Fibroblast of villous mesenchyme (primary cell): ENCODE results near the gene CLEC2L. TPM values are rescaled to one million over a fixed set of nuclear protein-coding genes. Genes with fewer than 3 reads are reported as not detected.

Experiments used
- DNase-seq: peaks from one replicate; pipeline ENCODE4 v3.0.0-alpha.2; 2010; ENCODE audit warnings: low read depth
- H3K4me3 ChIP-seq: 2 replicates; pipeline ENCODE4 v1.5.1; 2011; ENCODE audit warnings: low read depth, mild to moderate bottlenecking, low read length
- total RNA-seq: library from RNA; depleted of rRNA; stranded (reverse); fragments of >200 nt; gene quantifications from 2 replicates; pipeline ENCODE4 v1.2.3, GENCODE V29; 2012
- TF ChIP-seq, protein P1 (sequence below): IDR thresholded peaks from 2 replicates; pipeline ENCODE4 v1.5.1; 2012; ENCODE audit warnings: low read depth, mild to moderate bottlenecking, low read length; ENCODE audit not compliant: insufficient read depth

The CLEC2L gene
- total RNA-seq, 1 donor, result not detected

DNA sequence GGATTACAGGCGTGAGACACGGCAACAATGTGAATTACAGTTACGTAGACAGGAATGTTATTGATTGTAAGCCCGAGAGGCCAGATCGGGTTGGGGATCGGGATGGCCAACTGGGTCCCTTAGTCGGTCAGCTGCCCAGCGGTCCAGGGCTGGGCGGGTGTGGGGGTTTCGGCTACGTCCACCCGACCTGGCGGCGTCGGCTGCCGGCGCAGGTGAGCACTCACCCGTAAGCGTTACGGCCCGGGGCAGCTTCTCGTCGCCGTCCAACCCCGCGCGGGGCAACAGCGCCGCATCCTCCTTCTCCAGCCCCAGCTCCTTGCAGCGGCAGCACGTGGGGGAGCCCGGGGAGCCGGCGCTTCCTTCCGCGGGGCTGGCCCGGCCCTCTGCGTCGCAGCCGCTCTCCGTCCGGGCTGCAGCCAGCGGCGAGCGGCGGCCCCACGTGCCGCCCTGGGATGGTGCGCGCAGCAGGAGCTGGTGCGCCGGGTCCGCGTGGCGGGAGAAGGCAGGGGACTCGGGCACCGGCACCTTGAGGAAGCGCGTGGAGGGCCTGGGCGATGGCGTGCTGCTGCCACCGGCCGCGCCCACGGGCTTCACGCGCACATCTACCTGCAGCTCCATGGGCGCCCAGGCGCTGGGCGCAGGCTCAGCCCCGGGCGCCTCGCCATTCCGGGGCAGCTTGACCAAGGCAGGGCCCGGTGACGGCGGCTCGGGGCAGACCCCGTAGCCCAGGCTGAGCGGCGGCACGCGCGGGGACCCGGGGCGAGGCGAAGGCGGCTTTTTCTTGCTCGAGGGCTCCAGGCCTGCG, 40.6 kb upstream of the CLEC2L start:
- DNase-seq, result peak; percentile 10
- TF ChIP-seq, protein P1, sequence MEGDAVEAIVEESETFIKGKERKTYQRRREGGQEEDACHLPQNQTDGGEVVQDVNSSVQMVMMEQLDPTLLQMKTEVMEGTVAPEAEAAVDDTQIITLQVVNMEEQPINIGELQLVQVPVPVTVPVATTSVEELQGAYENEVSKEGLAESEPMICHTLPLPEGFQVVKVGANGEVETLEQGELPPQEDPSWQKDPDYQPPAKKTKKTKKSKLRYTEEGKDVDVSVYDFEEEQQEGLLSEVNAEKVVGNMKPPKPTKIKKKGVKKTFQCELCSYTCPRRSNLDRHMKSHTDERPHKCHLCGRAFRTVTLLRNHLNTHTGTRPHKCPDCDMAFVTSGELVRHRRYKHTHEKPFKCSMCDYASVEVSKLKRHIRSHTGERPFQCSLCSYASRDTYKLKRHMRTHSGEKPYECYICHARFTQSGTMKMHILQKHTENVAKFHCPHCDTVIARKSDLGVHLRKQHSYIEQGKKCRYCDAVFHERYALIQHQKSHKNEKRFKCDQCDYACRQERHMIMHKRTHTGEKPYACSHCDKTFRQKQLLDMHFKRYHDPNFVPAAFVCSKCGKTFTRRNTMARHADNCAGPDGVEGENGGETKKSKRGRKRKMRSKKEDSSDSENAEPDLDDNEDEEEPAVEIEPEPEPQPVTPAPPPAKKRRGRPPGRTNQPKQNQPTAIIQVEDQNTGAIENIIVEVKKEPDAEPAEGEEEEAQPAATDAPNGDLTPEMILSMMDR, result no peak
- H3K4me3 ChIP-seq, result peak overlapping the region; percentile 38

DNA sequence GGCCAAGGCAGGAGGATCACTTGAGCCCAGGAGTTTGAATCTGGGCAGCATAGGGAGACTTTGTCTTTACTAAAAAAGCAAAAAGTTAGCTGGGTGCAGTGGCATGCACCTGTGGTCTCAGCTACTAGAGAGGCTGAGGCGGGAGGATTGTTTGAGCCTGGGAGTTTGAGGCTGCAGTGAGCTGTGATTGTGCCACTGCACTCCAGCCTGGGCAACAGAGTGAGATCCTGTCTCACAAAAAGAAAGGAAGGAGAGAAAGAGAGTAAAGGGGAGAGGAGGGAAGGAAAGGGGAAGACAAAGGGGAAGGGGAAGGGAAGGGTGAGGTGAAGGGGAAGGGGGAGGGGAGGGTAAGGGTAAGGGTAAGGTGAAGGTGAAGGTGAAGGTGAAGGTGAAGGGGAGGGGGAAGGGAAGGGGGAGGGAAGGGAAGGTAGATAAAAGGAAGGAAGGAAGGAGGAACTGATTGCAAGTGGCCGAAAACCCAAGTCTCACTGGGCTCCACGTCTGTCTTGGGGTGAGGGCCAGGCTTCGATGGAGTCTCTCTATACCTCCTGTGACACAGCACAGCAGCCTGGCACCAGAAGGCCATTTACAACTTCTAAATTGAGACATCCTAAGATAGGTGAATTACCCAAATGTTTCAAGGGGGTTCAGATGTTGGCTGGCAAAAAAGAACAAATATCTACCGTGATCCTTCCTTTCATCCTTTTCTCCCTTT, 36.0 kb upstream of the CLEC2L start:
- no peak overlapping the region for H3K4me3 ChIP-seq
- DNase-seq, result no peak
- TF ChIP-seq, protein P1, result no peak

DNA sequence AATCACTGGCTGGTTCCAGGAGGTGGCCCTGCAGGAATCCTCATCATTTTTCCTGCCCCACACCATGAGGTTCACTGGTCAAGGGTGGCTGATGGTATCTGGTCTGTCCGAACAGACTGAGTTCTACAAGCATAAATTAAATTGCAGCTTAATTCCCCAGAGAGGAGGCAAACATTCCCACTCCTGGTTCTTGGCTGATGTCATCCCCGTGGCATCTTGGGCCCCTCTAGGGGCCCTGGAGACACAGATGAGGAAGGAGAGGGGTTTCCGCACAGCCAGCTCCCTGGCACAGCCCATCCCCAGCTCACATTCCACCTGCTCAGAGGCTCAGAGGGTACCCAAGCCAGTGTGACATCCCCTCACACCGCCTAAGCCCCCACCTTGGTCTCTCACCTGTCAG, 34.7 kb upstream of the CLEC2L start:
- TF ChIP-seq, protein P1, result no peak
- DNase-seq, result no peak

DNA sequence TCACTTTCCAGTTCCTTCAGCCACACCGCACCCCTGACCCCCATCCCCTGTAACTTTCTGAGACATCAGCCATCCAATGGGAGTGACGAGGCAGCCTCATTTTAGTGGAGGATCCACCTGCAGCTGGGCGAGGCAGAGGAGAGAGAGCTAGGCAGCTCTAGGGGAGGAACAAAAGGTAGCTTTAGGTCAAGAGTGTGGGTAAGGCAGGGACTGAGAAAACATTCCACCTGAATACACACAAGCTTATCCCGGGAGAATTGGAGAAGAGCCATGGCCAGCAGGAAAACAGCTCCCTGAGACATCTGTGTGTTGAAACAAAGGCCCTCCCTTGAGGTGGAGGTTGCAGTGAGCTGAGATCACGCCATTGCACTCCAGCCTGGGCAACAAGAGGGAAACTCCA, 33.4 kb upstream of the CLEC2L start:
- TF ChIP-seq, protein P1, result no peak
- DNase-seq, result no peak

More for the DNA sequence above, 34.7 kb upstream of the CLEC2L start:
- no peak overlapping the region for H3K4me3 ChIP-seq

DNA sequence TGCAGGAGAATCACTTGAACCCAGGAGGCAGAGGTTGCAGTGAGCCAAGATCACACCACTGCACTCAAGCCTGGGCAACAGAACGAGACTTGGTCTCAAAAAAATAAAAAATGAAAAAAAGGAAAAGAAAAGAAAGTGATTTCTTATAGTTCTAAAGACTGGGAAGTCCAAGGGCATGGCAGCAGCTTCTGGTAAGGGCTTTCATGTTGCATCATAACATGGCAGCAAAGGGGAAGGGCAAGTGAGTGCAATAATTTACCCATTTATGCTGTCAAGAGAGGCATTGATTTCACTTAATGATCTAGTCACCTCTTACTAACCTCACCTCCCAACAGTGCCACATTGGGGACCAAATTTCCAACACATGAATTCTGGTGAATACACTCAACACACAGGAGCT, 31.2 kb upstream of the CLEC2L start:
- TF ChIP-seq, protein P1, result no peak
- H3K4me3 ChIP-seq, result no peak overlapping the region
- no peak for DNase-seq

More for the DNA sequence above, 33.4 kb upstream of the CLEC2L start:
- no peak overlapping the region for H3K4me3 ChIP-seq

DNA sequence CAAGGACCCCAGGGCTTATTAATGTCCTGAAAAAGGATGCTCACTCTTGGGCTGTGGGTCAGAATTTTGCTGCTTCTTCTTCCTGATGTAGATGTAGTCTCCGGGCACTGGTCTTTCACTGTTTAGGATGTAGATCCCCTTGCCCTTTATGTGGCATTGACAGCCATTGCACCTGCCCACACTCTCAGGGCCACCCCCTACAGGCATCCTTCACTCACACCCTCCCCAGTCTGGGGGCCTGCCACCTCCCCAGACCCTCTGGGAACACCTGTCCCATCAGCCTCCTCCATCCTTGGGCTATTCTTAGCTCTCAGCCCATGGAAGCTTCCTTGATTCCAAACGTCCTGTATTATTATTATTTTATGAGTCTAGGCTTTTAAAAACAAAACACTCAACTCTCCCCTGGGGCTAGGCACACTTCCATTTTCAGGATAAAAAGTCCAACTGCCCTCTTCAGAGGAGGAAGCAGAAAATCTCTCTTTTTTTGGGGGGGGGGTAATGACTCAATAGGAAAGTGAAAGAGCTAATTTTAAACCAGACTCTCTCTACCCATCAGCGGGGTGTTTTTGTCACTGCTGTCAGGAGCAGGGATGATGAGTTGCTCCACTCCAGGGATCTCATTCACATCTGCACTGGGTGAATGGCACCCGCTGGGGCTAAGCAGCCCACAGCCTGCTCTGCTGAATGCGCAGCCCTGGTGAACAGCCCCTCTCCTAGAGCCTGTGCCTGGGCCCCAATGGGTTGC, 28.5 kb upstream of the CLEC2L start:
- H3K4me3 ChIP-seq, result no peak overlapping the region
- TF ChIP-seq, protein P1, result no peak
- no peak for DNase-seq
